Immature natural killer cell (primary cell): ENCODE data around the gene CEP89. TPM values are rescaled to one million over a fixed set of nuclear protein-coding genes. Genes with fewer than 3 reads are reported as not detected.
A peak's percentile ranks its signal among the peaks of the same experiment; 100 is the strongest.

ENCODE experiments used
- DNase-seq, 3 donors: peaks; one replicate each; pipeline ENCODE4 v3.0.0; 2022; ENCODE audit warnings: mixed read lengths in 1 of 3
- H3K27ac Mint-ChIP-seq, 6 donors: one replicate each; pipeline ENCODE4 v1.8.0; 2020; ENCODE audit warnings: mixed read lengths in 6 of 6, mild to moderate bottlenecking in 5 of 6, inconsistent platforms in 4 of 6, moderate library complexity in 3 of 6
- H3K27me3 Mint-ChIP-seq, 3 donors: one replicate each; pipeline ENCODE4 v1.8.0; 2020 to 2021; ENCODE audit warnings: low read depth in 3 of 3, mild to moderate bottlenecking in 3 of 3, mixed read lengths in 3 of 3, moderate library complexity in 3 of 3, inconsistent platforms in 1 of 3
- H3K36me3 Mint-ChIP-seq, 3 donors: one replicate each; pipeline ENCODE4 v1.8.0; 2020; ENCODE audit warnings: mixed read lengths in 3 of 3, inconsistent platforms in 2 of 3, mild to moderate bottlenecking in 2 of 3
- H3K4me1 Mint-ChIP-seq, 2 donors: one replicate each; pipeline ENCODE4 v1.8.0; 2020; ENCODE audit warnings: inconsistent platforms in 2 of 2, mild to moderate bottlenecking in 2 of 2, mixed read lengths in 2 of 2, moderate library complexity in 1 of 2
- H3K4me3 Mint-ChIP-seq, 5 donors: one replicate each; pipeline ENCODE4 v1.8.0; 2020; ENCODE audit warnings: mild to moderate bottlenecking in 5 of 5, mixed read lengths in 5 of 5, inconsistent platforms in 3 of 5, moderate library complexity in 3 of 5
- H3K9me3 Mint-ChIP-seq, 6 donors: one replicate each; pipeline ENCODE4 v1.8.0; 2020; ENCODE audit warnings: mild to moderate bottlenecking in 6 of 6, mixed read lengths in 6 of 6, inconsistent platforms in 4 of 6, moderate library complexity in 3 of 6
- polyA plus RNA-seq, 3 donors: library from polyadenylated mRNA; unstranded; fragments of 300-500 nt; fragmentation: Illumina TruSeq; gene quantifications; one replicate each; pipeline ENCODE4 v1.2.3, GENCODE V29; 2021

Gene CEP89
- polyA plus RNA-seq, 3 donors from 2014 or later: 5.1 to 17.0 (median 11.4) TPM

DNA sequence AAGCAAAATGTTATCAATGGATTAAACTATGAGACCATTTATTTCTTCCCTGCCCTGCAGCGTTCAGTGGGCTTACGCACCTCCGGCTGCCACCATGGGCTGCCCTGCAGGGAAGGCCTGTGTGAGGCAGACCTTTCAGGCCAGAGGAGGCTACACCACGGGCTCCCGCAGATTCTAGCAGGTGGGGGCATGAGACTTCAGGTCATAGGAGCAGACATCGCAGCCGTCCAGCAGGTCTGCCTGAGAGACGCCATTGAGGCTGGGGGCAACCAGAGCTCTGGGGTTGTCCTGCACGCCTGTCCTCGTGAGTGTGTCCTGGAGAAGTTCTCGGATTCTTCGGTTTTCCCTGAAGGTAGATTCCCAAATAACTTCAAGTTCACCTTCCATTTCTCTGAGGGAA, 92.8 kb downstream of the CEP89 start:
- H3K4me3 Mint-ChIP-seq: no peak overlapping the region
- H3K27ac Mint-ChIP-seq: no peak overlapping the region
- no peaks in the 10 kb centered on the region for H3K4me1 Mint-ChIP-seq

GRCh38 chr19:32877977-32878745, 93.6 kb downstream of the CEP89 start:
- Mint-ChIP-seq H3K9me3 (no peaks in the 10 kb centered on the region), H3K27ac (peak overlapping the region in 1 of 6 donors; percentile 18), H3K4me3 (no peak overlapping the region), H3K4me1 (no peaks in the 10 kb centered on the region), H3K27me3 (no peaks in the 10 kb centered on the region), H3K36me3 (peaks cover 0 to 17% (median 8%) of the 10 kb centered on the region in 3 donors)
- DNase-seq: no peak

More for the DNA sequence above, 92.8 kb downstream of the CEP89 start:
- peaks cover 0 to 17% (median 8%) of the 10 kb centered on the region in 3 donors for H3K36me3 Mint-ChIP-seq
- DNase-seq: no peak
- H3K9me3 Mint-ChIP-seq: no peaks in the 10 kb centered on the region
- H3K27me3 Mint-ChIP-seq: no peaks in the 10 kb centered on the region

DNA sequence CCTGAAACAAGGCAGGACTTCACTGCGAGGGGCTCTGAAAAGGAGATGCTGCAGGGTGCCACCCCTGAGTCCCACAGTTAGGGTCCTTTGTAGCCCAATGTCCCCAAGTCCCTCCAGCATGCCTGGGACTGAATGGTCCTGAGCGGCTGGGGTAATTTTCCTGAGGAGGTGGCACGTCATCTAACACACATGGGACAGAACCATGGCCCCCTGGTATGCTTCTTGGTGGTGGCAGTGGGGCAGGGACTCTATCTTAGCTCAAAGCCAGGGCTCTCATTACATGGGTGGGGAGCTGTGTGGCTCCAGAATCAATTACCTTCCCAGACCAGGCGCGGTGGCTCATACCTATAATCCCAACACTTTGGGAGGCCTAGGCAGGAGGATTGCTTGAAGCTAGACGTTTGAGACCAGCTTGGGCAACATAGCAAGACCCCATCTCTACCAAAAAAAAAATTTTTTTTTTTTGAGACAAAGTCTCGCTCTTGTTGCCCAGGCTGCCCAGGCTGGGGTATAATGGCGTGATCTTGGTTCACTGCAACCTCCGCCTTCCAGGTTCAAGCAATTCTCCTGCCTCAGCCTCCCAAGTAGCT, 94.3 kb downstream of the CEP89 start:
- Mint-ChIP-seq H3K4me3 (no peak overlapping the region), H3K9me3 (no peaks in the 10 kb centered on the region), H3K27ac (no peak overlapping the region), H3K27me3 (no peaks in the 10 kb centered on the region), H3K4me1 (no peaks in the 10 kb centered on the region), H3K36me3 (peaks cover 0 to 17% (median 8%) of the 10 kb centered on the region in 3 donors)
- no peak for DNase-seq

GRCh38 chr19:32876919-32877285, 94.9 kb downstream of the CEP89 start:
- H3K27ac Mint-ChIP-seq: no peak overlapping the region
- peaks cover 0 to 17% (median 8%) of the 10 kb centered on the region in 3 donors for H3K36me3 Mint-ChIP-seq
- DNase-seq: no peak
- no peak overlapping the region for H3K4me3 Mint-ChIP-seq
- H3K4me1 Mint-ChIP-seq: no peaks in the 10 kb centered on the region
- H3K27me3 Mint-ChIP-seq: no peaks in the 10 kb centered on the region
- no peaks in the 10 kb centered on the region for H3K9me3 Mint-ChIP-seq

GRCh38 chr19:32876236-32876918, 95.4 kb downstream of the CEP89 start:
- H3K4me1 Mint-ChIP-seq: no peaks in the 10 kb centered on the region
- H3K36me3 Mint-ChIP-seq: peaks cover 0 to 17% (median 8%) of the 10 kb centered on the region in 3 donors
- H3K4me3 Mint-ChIP-seq: no peak overlapping the region
- H3K27ac Mint-ChIP-seq: peak overlapping the region in 1 of 6 donors; percentile 71
- DNase-seq: no peak
- H3K9me3 Mint-ChIP-seq: no peaks in the 10 kb centered on the region
- H3K27me3 Mint-ChIP-seq: no peaks in the 10 kb centered on the region

DNA sequence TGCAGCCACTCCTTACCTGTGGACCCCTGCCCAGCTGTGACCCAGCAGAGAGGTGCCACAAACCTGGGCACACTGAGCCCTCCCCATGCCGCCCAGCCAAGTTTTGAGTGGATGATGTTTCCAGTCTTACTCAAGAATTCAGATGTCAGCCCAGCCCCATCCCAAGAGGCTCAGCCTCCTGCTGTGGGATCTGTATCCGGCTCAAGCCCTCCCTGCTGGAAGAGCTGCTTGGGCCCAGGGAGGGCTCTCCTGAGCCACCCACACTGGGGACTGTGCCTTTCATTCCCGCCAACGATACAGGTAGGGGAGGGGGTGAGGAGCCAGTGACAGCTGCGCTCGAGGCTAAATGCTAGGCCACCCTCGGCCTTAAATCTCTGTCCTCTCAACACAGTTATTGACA, 96.3 kb downstream of the CEP89 start:
- Mint-ChIP-seq H3K9me3 (no peaks in the 10 kb centered on the region), H3K27me3 (no peaks in the 10 kb centered on the region)

GRCh38 chr19:32874605-32875004, 97.2 kb downstream of the CEP89 start:
- H3K4me1 Mint-ChIP-seq: no peaks in the 10 kb centered on the region
- no peak overlapping the region for H3K27ac Mint-ChIP-seq
- no peak for DNase-seq
- H3K4me3 Mint-ChIP-seq: no peak overlapping the region
- peaks cover 0 to 17% (median 8%) of the 10 kb centered on the region in 3 donors for H3K36me3 Mint-ChIP-seq
- H3K27me3 Mint-ChIP-seq: no peaks in the 10 kb centered on the region
- H3K9me3 Mint-ChIP-seq: no peaks in the 10 kb centered on the region

More for the DNA sequence above, 96.3 kb downstream of the CEP89 start:
- Mint-ChIP-seq H3K36me3 (peaks cover 0 to 17% (median 8%) of the 10 kb centered on the region in 3 donors), H3K4me1 (no peaks in the 10 kb centered on the region), H3K27ac (no peak overlapping the region), H3K4me3 (no peak overlapping the region)
- DNase-seq: no peak

- no peak for DNase-seq
- Mint-ChIP-seq H3K4me3 (no peak overlapping the region), H3K9me3 (no peaks in the 10 kb centered on the region), H3K27ac (no peak overlapping the region), H3K27me3 (no peaks in the 10 kb centered on the region), H3K4me1 (no peaks in the 10 kb centered on the region), H3K36me3 (peaks cover 0 to 9% (median 5%) of the 10 kb centered on the region in 3 donors)
Observed at GRCh38 chr19:32873247-32873959, 98.4 kb downstream of the CEP89 start.

GRCh38 chr19:32872391-32872790, 99.4 kb downstream of the CEP89 start:
- Mint-ChIP-seq H3K4me1 (no peaks in the 10 kb centered on the region), H3K9me3 (no peaks in the 10 kb centered on the region), H3K36me3 (peaks cover 0 to 3% (median 0%) of the 10 kb centered on the region in 3 donors), H3K27me3 (no peaks in the 10 kb centered on the region), H3K4me3 (no peak overlapping the region), H3K27ac (no peak overlapping the region)
- DNase-seq: no peak

DNA sequence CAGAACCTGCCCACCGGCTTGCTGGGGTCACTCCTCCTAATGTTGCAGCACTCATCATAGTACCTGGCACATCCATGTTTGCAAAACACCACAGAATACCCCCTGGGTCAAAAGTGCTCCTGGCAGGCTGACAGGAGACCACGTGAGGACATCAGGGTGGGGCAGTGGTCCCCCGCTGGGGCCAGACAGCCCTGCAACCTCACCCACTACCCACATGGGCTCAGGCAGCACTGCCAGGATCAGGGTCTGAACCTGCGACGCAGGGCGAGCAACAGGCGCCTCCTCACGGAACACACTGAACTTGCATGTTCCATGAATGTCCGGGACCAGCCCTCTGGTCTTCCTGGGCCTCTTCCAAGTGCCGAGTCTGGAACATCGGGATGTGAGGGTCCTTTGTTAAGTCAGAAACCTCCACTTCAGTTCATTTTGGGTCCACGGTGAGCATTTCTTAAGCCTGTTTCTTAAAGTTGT, 100.7 kb downstream of the CEP89 start:
- no peak overlapping the region for H3K4me3 Mint-ChIP-seq
- no peaks in the 10 kb centered on the region for H3K27me3 Mint-ChIP-seq
- H3K9me3 Mint-ChIP-seq: no peaks in the 10 kb centered on the region
- no peak for DNase-seq
- H3K36me3 Mint-ChIP-seq: no peaks in the 10 kb centered on the region
- H3K4me1 Mint-ChIP-seq: no peaks in the 10 kb centered on the region
- H3K27ac Mint-ChIP-seq: no peak overlapping the region

- Mint-ChIP-seq H3K27ac (no peak overlapping the region), H3K27me3 (no peaks in the 10 kb centered on the region), H3K4me3 (no peak overlapping the region), H3K4me1 (no peaks in the 10 kb centered on the region), H3K9me3 (no peaks in the 10 kb centered on the region), H3K36me3 (no peaks in the 10 kb centered on the region)
- DNase-seq: no peak
Observed at GRCh38 chr19:32869966-32870573, 101.7 kb downstream of the CEP89 start.

- no peak within 1 kb of the TSS for H3K27ac Mint-ChIP-seq
- H3K4me3 Mint-ChIP-seq: no peak within 1 kb of the TSS
- DNase-seq: no peak
- H3K4me1 Mint-ChIP-seq: no peaks in the 10 kb centered on the region
- H3K36me3 Mint-ChIP-seq: no peaks in the 10 kb centered on the region
- H3K27me3 Mint-ChIP-seq: no peaks in the 10 kb centered on the region
- H3K9me3 Mint-ChIP-seq: no peaks in the 10 kb centered on the region
Observed at GRCh38 chr19:32869369-32869965, 102.3 kb downstream of the CEP89 start, which contains the start of gene SLC7A9. Gene SLC7A9, minus strand, starts transcription at chr19:32869767. Its CDS starts 1,233 bp downstream, at chr19:32868534.
